Measurements from ENCODE around the gene SGPP2. TPM values are rescaled to one million over a fixed set of nuclear protein-coding genes. Genes with fewer than 3 reads are reported as not detected.
A peak's percentile ranks its signal among the peaks of the same experiment; 100 is the strongest.

The SGPP2 gene
- polyA plus RNA-seq, 2 of the 4 experiments (the other 2 are of a cell fraction), result 0.10 to 0.26 TPM

GRCh38 chr2:222495388-222495787, 71.0 kb downstream of the SGPP2 start:
- Histone ChIP-seq H3K4me3 (no peak overlapping the region), H3K27ac (no peak overlapping the region), H3K4me1 (no peaks in the 10 kb centered on the region), H3K4me2 (no peak overlapping the region), H3K9me3 (no peaks in the 10 kb centered on the region; the same call in 2 of the 3 replicates)
- TF ChIP-seq HOXA7 (CRISPR knock-in tag; IDR thresholded peaks at IDR 0.05) (no peak), CEBPB (IDR thresholded peaks at IDR 0.05) (no peak), E2F6 (IDR thresholded peaks at IDR 0.05; ENCODE audit: borderline replicate concordance, low read depth) (no peak), FOSL2 (IDR thresholded peaks at IDR 0.05) (no peak), FOSL2 (CRISPR knock-in tag; IDR thresholded peaks at IDR 0.05) (no peak), NR3C1 (IDR thresholded peaks at IDR 0.05) (no peak), RCOR1 (IDR thresholded peaks at IDR 0.05; ENCODE audit: low read depth, low read length) (no peak), ZSCAN20 (CRISPR knock-in tag; IDR thresholded peaks at IDR 0.05) (no peak), CBX8 (IDR thresholded peaks at IDR 0.05) (no peak), BCL3 (IDR thresholded peaks at IDR 0.05) (no peak), FOSB (CRISPR knock-in tag; IDR thresholded peaks at IDR 0.05) (no peak), NFE2L2 (conservative IDR thresholded peaks at IDR 0.05; ENCODE audit: low read length) (no peak), KDM1A (IDR thresholded peaks at IDR 0.05; ENCODE audit: low read depth) (no peak), RAD21 (conservative IDR thresholded peaks at IDR 0.05 in 1 of 2, IDR thresholded peaks at IDR 0.05 in 1 of 2) (no peak)
- FAIRE-seq (no peak), ATAC-seq (0 out of 6 replicates have a peak, but pooled peaks of 1 of the 2 experiments have one; percentile 19), DNase-seq (ENCODE audit: low read depth in 1 of 2, low spot score in 1 of 2) (no peak)
- 5% methylated on average over 1 of the region's 1 CpG for WGBS (ENCODE audit: missing lambda C conversion rate)
- ChIA-PET POLR2A (no interaction called here), CTCF (no interaction called here)

- TF ChIP-seq GATA3 (IDR thresholded peaks at IDR 0.05; ENCODE audit: borderline replicate concordance) (no peak), RAD21 (conservative IDR thresholded peaks at IDR 0.05 in 1 of 2, IDR thresholded peaks at IDR 0.05 in 1 of 2) (no peak), CBX8 (IDR thresholded peaks at IDR 0.05) (no peak), NR3C1 (IDR thresholded peaks at IDR 0.05) (no peak), ZNF302 (CRISPR knock-in tag; IDR thresholded peaks at IDR 0.05) (no peak), CHD4 (IDR thresholded peaks at IDR 0.05; ENCODE audit: borderline replicate concordance) (no peak), MYC (IDR thresholded peaks at IDR 0.05; ENCODE audit: borderline replicate concordance, low read length) (no peak), MAFK (IDR thresholded peaks at IDR 0.05; ENCODE audit: partially characterized antibody) (no peak), POLR2A (IDR thresholded peaks at IDR 0.05; ENCODE audit: low read length) (no peak), ELK1 (IDR thresholded peaks at IDR 0.05; ENCODE audit: low read depth, low read length) (no peak), CEBPB (IDR thresholded peaks at IDR 0.05) (no peak), PBX3 (IDR thresholded peaks at IDR 0.05) (no peak), MAZ (IDR thresholded peaks at IDR 0.05; ENCODE audit: borderline replicate concordance, low read depth, low read length) (no peak), POLR2AphosphoS2 (conservative IDR thresholded peaks at IDR 0.05; ENCODE audit: low read length) (no peak), EHMT2 (IDR thresholded peaks at IDR 0.05; ENCODE audit: low read depth) (no peak), KDM1A (IDR thresholded peaks at IDR 0.05; ENCODE audit: low read depth) (no peak), RFX5 (IDR thresholded peaks at IDR 0.05) (no peak), BCL3 (IDR thresholded peaks at IDR 0.05) (no peak)
- H3K27ac ChIP-seq, result no peak overlapping the region
- DNase-seq (ENCODE audit: low read depth in 1 of 2, low spot score in 1 of 2) (no peak), ATAC-seq (no peak), FAIRE-seq (no peak)
- WGBS (ENCODE audit: missing lambda C conversion rate), result 28% methylated on average over 3 of the region's 3 CpGs
- CTCF ChIA-PET, result no interaction called here
- H3K9me3 ChIP-seq, result no peaks in the 10 kb centered on the region
- H3K4me3 ChIP-seq, result no peak overlapping the region
- no peaks in the 10 kb centered on the region for H3K4me1 ChIP-seq
- no peak overlapping the region for H3K4me2 ChIP-seq
- POLR2A ChIA-PET, result no interaction called here
Measured at GRCh38 chr2:222499226-222499625, 74.9 kb downstream of the SGPP2 start.

Measured in A549 (cell line).